K562 (cell line): ENCODE measurements around the gene KRTAP4-3. TPM values are rescaled to one million over a fixed set of nuclear protein-coding genes. Genes with fewer than 3 reads are reported as not detected.
"Not testable (repeated sequence)": the region's sequence is repeated elsewhere in the genome, so short reads cannot be mapped to it uniquely, and the experiment has no call there.

Experiments used
- ATAC-seq: fragments of 200-7000 bp; cut with Tn5 transposase; 3 replicates; pipeline ENCODE4 v1.9.1; 2020; ENCODE audit warnings: moderate library complexity
- BruUV-seq: library from RNA; stranded (reverse); fragments of 400-500 nt; replicated peaks from 2 replicates; lab custom pipeline; 2021; lab: Mats Ljungman, UMichigan
- CTCF ChIA-PET: fragments of 300-600 bp; formaldehyde crosslinking; extraction: SDS; loops from one replicate; lab custom pipeline; 2021; ENCODE audit warnings: low intra/inter-chr PET ratio; lab: Yijun Ruan, JAX
- POLR2A ChIA-PET: fragments of 300-600, 350-650 bp; sonication (Branson Sonifier 250); formaldehyde crosslinking; extraction: SDS; loops from one replicate; lab custom pipeline; 2021; ENCODE audit warnings: antibody characterized with exemption, inconsistent platforms; lab: Yijun Ruan, JAX
- DNase-seq, 4 experiments: peaks; one replicate each; pipeline versions ENCODE4 v3.0.0 to v3.0.0-alpha.2; 2011 to 2018; ENCODE audit warnings: low spot score in 3 of 4, mixed read lengths in 3 of 4; ENCODE audit errors: extremely low read depth in 1 of 4
- FAIRE-seq: peaks from 2 replicates; lab custom pipeline; 2011; peaks lifted over from hg19 to GRCh38; lab: Jason Lieb, UNC
- H2AFZ ChIP-seq: 2 replicates; pipeline ENCODE4 v1.6.0; 2011; ENCODE audit warnings: low read depth, low read length, control low read depth, inconsistent platforms
- H3K27ac ChIP-seq: fragments of 200-600 bp; 3 replicates; pipeline ENCODE4 v1.8.0; 2011; ENCODE audit warnings: low read depth, mild to moderate bottlenecking, control low read depth, inconsistent platforms, low read length, moderate library complexity, mixed read lengths; ENCODE audit errors: extremely low read depth
- H3K27me3 ChIP-seq, 2 experiments: fragments of 300-600 bp in 1 of 2; 2 replicates in 1 of 2; 3 replicates in 1 of 2; pipeline versions ENCODE4 v1.6.0 to v1.8.0; 2011; ENCODE audit warnings: inconsistent platforms in 2 of 2, low read length in 2 of 2, mild to moderate bottlenecking in 1 of 2, mixed read lengths in 1 of 2, moderate library complexity in 1 of 2; ENCODE audit not compliant: control insufficient read depth in 2 of 2, insufficient read depth in 2 of 2
- H3K36me3 ChIP-seq: fragments of 300-600 bp; 3 replicates; pipeline ENCODE4 v1.8.0; 2011; ENCODE audit warnings: mild to moderate bottlenecking, low read length, inconsistent platforms; ENCODE audit not compliant: control insufficient read depth, insufficient read depth
- H3K4me1 ChIP-seq, 2 experiments: fragments of 200-600 bp in 1 of 2; replicated peaks in 1 of 2; 2 replicates in 1 of 2; 3 replicates in 1 of 2; pipeline versions ENCODE4 v1.5.1 to v1.8.0; 2011; ENCODE audit warnings: inconsistent platforms in 2 of 2, low read length in 2 of 2, mild to moderate bottlenecking in 1 of 2, mixed read lengths in 1 of 2, moderate library complexity in 1 of 2; ENCODE audit not compliant: control insufficient read depth in 2 of 2, insufficient read depth in 2 of 2
- H3K4me2 ChIP-seq: 2 replicates; pipeline ENCODE4 v1.6.1; 2011; ENCODE audit warnings: low read length, control low read depth, inconsistent platforms, mixed read lengths; ENCODE audit not compliant: insufficient read depth
- H3K4me3 ChIP-seq: fragments of 200-600 bp; sonication (generic), shearing (Covaris generic); 2 replicates; pipeline ENCODE4 v1.5.1; 2016; ENCODE audit warnings: control low read depth, inconsistent platforms
- H3K79me2 ChIP-seq: fragments of 200-600 bp; 3 replicates; pipeline ENCODE4 v1.8.0; 2011; ENCODE audit warnings: low read length, inconsistent platforms; ENCODE audit not compliant: control insufficient read depth, insufficient read depth
- H3K9ac ChIP-seq, 2 experiments: 2 replicates each; pipeline versions ENCODE4 v1.6.0 to v1.6.1; 2011; ENCODE audit warnings: low read depth in 2 of 2, low read length in 2 of 2, control low read depth in 1 of 2, inconsistent platforms in 1 of 2, mild to moderate bottlenecking in 1 of 2, mixed read lengths in 1 of 2; ENCODE audit not compliant: insufficient read depth in 1 of 2
- H3K9me1 ChIP-seq: one replicate; pipeline ENCODE4 v1.6.0; 2011; ENCODE audit warnings: inconsistent platforms, mild to moderate bottlenecking, low read length, moderate library complexity; ENCODE audit not compliant: control insufficient read depth, insufficient read depth
- H3K9me3 ChIP-seq: replicated peaks from 2 replicates; pipeline ENCODE4 v1.5.1; 2011; ENCODE audit warnings: low read depth, low read length, inconsistent platforms; ENCODE audit not compliant: control insufficient read depth, insufficient read depth
- H4K20me1 ChIP-seq: replicated peaks from 2 replicates; pipeline ENCODE4 v1.6.1; 2011; ENCODE audit warnings: low read length, inconsistent platforms, mixed read lengths; ENCODE audit not compliant: control insufficient read depth, insufficient read depth
- CEBPB ChIP-seq: fragments of 450-650 bp; IDR thresholded peaks from 2 replicates; pipeline ENCODE4 v1.6.1; 2016; ENCODE audit warnings: missing genetic modification characterization, missing compliant biosample characterization
- HNRNPK ChIP-seq: fragments of 200-400 bp; formaldehyde crosslinking; IDR thresholded peaks from one replicate; pipeline ENCODE4 v1.6.1; 2018; ENCODE audit warnings: mild to moderate bottlenecking, low read depth, low read length; ENCODE audit not compliant: poor library complexity, severe bottlenecking
- WGBS: fragments of 100-300 bp; shearing (Covaris generic); methylation state at CpG from one replicate; pipeline ENCODE4 v1.1.6; 2016; ENCODE audit warnings: low coverage, mixed read lengths; ENCODE audit not compliant: insufficient coverage; ENCODE audit errors: missing lambda C conversion rate; 5-methylcytosine and 5-hydroxymethylcytosine counted together
- in situ Hi-C: fragments of 300-500 bp; cut with MboI; formaldehyde crosslinking; loops from 4 replicates; pipeline ENCODE4 v1.15.0; 2018; ENCODE audit warnings: inconsistent platforms, mixed read lengths
- intact Hi-C: fragments of 100-400 bp; cut with micrococcal nuclease; formaldehyde crosslinking; loops from 2 replicates; pipeline ENCODE4 v1.14.2; 2022
- polyA plus RNA-seq, 8 experiments: library from polyadenylated mRNA; depleted of rRNA in 4 of 8; stranded (reverse) in 5 of 8; unstranded in 3 of 8; fragments of >200 nt; fragmentation: Nextera tagmentation in 2 of 8; fragmentation: Illumina TruSeq in 1 of 8; extraction: Ambion mirVana in 2 of 8; extraction: Trizol in 1 of 8; gene quantifications; 2 replicates each; pipeline versions ENCODE4 v1.2.1 to v1.2.3, GENCODE V29; 2011 to 2014; ENCODE audit warnings: inconsistent platforms in 1 of 8, missing spikeins in 1 of 8
- total RNA-seq, 7 experiments: library from RNA; depleted of rRNA in 6 of 7; stranded (reverse); fragments of >200 nt in 6 of 7; fragmentation: Illumina TruSeq in 2 of 7; extraction: Trizol in 2 of 7; gene quantifications; 2 replicates each; pipeline versions ENCODE4 v1.2.1 to v1.2.3, GENCODE V29; 2011 to 2021; ENCODE audit warnings: low replicate concordance in 1 of 7

The KRTAP4-3 gene
- total and polyA plus RNA-seq, 9 of the 15 experiments (the other 6 are each of a cell fraction or from before 2014, with no cell fraction given), result not detected

DNA sequence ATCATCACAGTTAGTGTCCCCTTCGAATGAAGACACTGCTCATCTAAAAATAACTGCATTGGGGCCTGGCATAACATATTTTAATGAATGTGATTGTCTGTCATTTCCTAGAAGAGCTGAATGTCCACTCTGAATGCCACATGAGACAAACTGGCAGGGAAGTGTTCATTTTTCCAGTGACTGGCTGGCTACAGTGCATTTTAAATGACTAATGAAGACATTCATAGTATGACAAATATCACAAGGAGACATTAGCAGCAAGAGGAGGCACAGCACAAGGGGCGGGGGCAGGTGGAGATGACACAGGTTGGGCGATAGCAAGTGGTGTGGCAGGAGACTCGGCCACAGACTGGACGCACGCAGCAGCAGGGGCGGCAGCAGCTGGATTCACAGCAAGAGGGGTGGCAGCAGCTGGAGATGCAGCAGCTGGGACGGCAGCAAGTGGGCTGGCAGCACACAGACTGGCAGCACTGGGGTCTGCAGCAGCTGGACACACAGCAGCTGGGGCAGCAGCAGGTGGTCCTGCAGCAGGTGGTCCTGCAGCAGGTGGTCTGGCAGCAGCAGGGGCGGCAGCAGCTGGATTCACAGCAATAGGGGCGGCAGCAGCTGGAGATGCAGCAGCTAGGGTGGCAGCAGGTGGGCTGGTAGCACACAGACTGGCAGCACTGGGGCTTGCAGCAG, 18.9 kb downstream of the KRTAP4-3 start:
- H3K27me3 ChIP-seq, H4K20me1 ChIP-seq, H3K4me3 ChIP-seq, H3K9me3 ChIP-seq, H3K79me2 ChIP-seq, intact Hi-C loops, H3K4me1 ChIP-seq, BruUV-seq, DNase-seq, H3K9me1 ChIP-seq, POLR2A ChIA-PET, H3K4me2 ChIP-seq, H3K27ac ChIP-seq, FAIRE-seq, CTCF ChIA-PET, H3K36me3 ChIP-seq, ATAC-seq, H3K9ac ChIP-seq, in situ Hi-C loops, H2AFZ ChIP-seq: not testable (repeated sequence)
- 0% methylated on average over 9 of the region's 10 CpGs for WGBS

DNA sequence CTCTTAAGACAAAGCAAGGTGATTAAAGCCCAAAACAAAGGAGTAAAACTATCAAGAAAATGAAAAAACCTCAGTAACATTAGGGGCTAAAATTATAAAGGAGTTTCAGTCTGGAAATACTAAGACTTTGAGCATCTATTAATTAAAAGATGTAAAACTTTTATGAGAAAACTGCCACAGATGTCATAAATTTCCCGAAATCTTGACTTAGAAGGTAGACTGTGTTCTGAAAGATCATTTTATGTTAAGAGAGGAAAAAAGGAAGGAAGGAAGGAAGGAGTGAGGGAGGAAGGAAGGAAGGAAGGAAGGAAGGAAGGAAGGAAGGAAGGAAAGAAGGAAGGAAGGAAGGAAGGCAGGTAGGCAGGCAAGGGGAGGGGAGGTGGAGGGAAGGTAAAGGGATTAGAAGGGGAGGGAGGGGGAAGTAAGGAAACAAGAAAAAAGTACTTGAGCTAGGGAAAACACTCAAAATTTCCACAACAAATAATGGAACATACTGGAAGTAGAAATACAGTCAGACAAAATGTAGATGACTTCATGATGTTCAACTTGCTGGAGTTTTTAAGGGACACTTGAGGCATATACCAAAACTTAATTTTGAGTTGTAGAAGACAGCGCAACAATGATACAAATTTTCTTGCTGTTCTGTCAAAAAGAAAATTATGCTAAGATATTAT, 20.4 kb downstream of the KRTAP4-3 start:
- 4% methylated on average over 2 of the region's 2 CpGs for WGBS
- no peak for ATAC-seq
- no peak overlapping the region for H2AFZ ChIP-seq
- no peaks in the 10 kb centered on the region for H3K36me3 ChIP-seq
- H3K4me1 ChIP-seq, result no peaks in the 10 kb centered on the region
- ChIA-PET POLR2A (no interaction called here), CTCF (no interaction called here)
- no peak overlapping the region for H3K4me2 ChIP-seq
- H3K9ac ChIP-seq, result no peak overlapping the region
- no peaks in the 10 kb centered on the region for H3K79me2 ChIP-seq
- H3K9me1 ChIP-seq, result no peaks in the 10 kb centered on the region
- H3K27me3 ChIP-seq, result no peaks in the 10 kb centered on the region
- no peaks in the 10 kb centered on the region for H3K9me3 ChIP-seq
- H4K20me1 ChIP-seq, result no peaks in the 10 kb centered on the region
- no TSS peak for BruUV-seq
- no peak for DNase-seq
- in situ Hi-C loops (no loop called here), intact Hi-C loops (no loop called here)
- no peak overlapping the region for H3K27ac ChIP-seq
- H3K4me3 ChIP-seq, result no peak overlapping the region
- FAIRE-seq, result no peak
- TF ChIP-seq CEBPB (no peak), HNRNPK (peak; percentile 39)
